ENCODE data around the gene CAMSAP2.

GRCh38 chr1:200739702-200740570 is 1.2 kb downstream of the CAMSAP2 start:
- no peak for TF ChIP-seq CTCF (IDR thresholded peaks at IDR 0.05)
- TF ChIP-seq EZH2 (IDR thresholded peaks at IDR 0.05) = no peak
- TF ChIP-seq EZH2phosphoT487 (IDR thresholded peaks at IDR 0.05) = no peak

Data from neural progenitor cell (in vitro differentiated cells).